ENCODE measurements around the gene KRT26.

The KRT26 gene

GRCh38 chr17:40812639-40813038 is 40.6 kb upstream of the KRT26 start:
- no peak for DNase-seq (ENCODE audit: extremely low spot score)
- ChIA-PET POLR2A (no interaction called here), CTCF (interaction anchor here (0.8 kb wide), 1 partner anchor 705 kb away, joined by 3 read pairs; no protein-coding TSS in a partner anchor)
- TF ChIP-seq ARNT (IDR thresholded peaks at IDR 0.05) = no peak
- no peak for TF ChIP-seq NFRKB (IDR thresholded peaks at IDR 0.05)
- TF ChIP-seq HDGF (IDR thresholded peaks at IDR 0.05; ENCODE audit: borderline replicate concordance) = no peak
- TF ChIP-seq BHLHE40 (IDR thresholded peaks at IDR 0.05; ENCODE audit: borderline replicate concordance) = no peak
- TF ChIP-seq CTBP1 (IDR thresholded peaks at IDR 0.05; ENCODE audit: borderline replicate concordance) = no peak
- no peak for TF ChIP-seq L3MBTL2 (conservative IDR thresholded peaks at IDR 0.05)

DNA sequence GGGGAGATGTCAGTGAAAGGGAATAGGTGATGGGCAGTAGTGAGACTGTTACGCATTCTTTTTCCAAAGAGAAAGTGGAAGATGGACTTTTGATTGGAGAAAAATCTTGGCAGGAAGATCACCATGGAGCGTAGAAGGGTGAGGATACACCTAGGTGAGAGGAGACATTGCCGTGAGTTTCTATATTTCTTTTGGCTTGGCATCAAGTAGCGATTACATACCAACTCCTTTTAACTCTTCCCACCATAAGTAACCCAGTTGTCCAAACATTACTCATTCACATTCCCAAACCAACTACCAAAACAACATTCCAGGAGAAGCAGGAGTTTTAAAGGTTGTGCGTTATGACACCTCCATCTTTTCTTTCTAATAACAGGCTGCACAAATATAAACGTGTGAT is 38.5 kb upstream of the KRT26 start:
- no peak for DNase-seq (ENCODE audit: extremely low spot score)
- POLR2A ChIA-PET = interaction anchor here (1.8 kb wide), 1 partner anchor 8 kb away, joined by 12 read pairs; no protein-coding TSS in a partner anchor
- no peak for TF ChIP-seq BHLHE40 (IDR thresholded peaks at IDR 0.05; ENCODE audit: borderline replicate concordance)
- CTCF ChIA-PET = no interaction called here

DNA sequence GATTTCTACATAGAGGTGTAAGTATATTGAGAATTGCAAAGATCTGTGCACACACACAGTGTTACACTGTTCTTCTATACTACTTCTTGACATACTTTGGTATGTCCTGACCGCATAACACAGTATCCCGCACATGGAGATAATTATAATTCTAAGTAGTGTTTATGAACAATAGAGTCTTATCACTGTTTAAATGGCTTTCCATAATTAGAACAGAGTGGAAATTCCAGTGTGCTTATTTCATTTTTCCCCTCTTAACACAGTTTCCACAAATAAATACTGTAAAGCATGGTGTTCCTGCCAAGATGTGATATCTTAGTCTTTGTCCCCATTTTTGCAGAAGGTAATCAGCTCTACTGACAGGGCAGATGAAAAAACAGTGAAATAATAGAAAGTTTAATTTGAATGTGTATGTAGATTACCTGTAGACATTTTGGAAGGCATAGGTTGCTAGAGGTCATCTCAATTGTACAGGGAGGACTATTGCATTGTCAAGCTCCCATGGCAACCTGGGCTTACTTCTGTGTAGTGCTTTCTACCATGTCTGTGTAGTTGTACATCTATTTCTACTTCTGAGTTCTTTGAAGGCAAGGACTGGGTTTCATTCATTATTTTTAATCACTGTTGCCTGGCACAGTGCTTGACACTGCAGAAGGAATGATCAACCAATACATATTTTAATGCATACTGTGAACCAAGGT is 37.9 kb upstream of the KRT26 start:
- ChIA-PET CTCF (no interaction called here), POLR2A (interaction anchor here (1.8 kb wide), 1 partner anchor 9 kb away, joined by 12 read pairs; no protein-coding TSS in a partner anchor)
- TF ChIP-seq TARDBP (IDR thresholded peaks at IDR 0.05) (no peak), PKNOX1 (IDR thresholded peaks at IDR 0.05) (no peak), CTBP1 (IDR thresholded peaks at IDR 0.05; ENCODE audit: borderline replicate concordance) (no peak), ZNF384 (IDR thresholded peaks at IDR 0.05) (no peak), LEF1 (IDR thresholded peaks at IDR 0.05; ENCODE audit: borderline replicate concordance) (no peak), ARNT (IDR thresholded peaks at IDR 0.05) (no peak), FOXK2 (IDR thresholded peaks at IDR 0.05) (no peak), ELF4 (IDR thresholded peaks at IDR 0.05) (no peak), FOXA1 (IDR thresholded peaks at IDR 0.05) (no peak), BHLHE40 (IDR thresholded peaks at IDR 0.05; ENCODE audit: borderline replicate concordance) (no peak), SUZ12 (IDR thresholded peaks at IDR 0.05) (no peak), HDGF (IDR thresholded peaks at IDR 0.05; ENCODE audit: borderline replicate concordance) (no peak)
- no peak for DNase-seq (ENCODE audit: extremely low spot score)

- DNase-seq (ENCODE audit: extremely low spot score) = no peak
- TF ChIP-seq BHLHE40 (IDR thresholded peaks at IDR 0.05; ENCODE audit: borderline replicate concordance) = no peak
- CTCF ChIA-PET = interaction anchor here (2.1 kb wide), 1 partner anchor 743 kb away, joined by 7 read pairs; no protein-coding TSS in a partner anchor
- POLR2A ChIA-PET = no interaction called here
Measured at GRCh38 chr17:40806131-40806530, 34.1 kb upstream of the KRT26 start.

GRCh38 chr17:40803617-40804082 is 31.6 kb upstream of the KRT26 start:
- DNase-seq (ENCODE audit: extremely low spot score) = peak; percentile 66
- ChIA-PET CTCF (interaction anchor here (1.3 kb wide), 1 partner anchor 859 kb away, joined by 3 read pairs; no protein-coding TSS in a partner anchor), POLR2A (no interaction called here)
- TF ChIP-seq SUZ12 (IDR thresholded peaks at IDR 0.05) = no peak
- TF ChIP-seq CTBP1 (IDR thresholded peaks at IDR 0.05; ENCODE audit: borderline replicate concordance) = no peak
- TF ChIP-seq ZNF384 (IDR thresholded peaks at IDR 0.05) = no peak

GRCh38 chr17:40801157-40801556 is 29.2 kb upstream of the KRT26 start:
- CTCF ChIA-PET = no interaction called here
- POLR2A ChIA-PET = no interaction called here
- no peak for TF ChIP-seq L3MBTL2 (conservative IDR thresholded peaks at IDR 0.05)
- TF ChIP-seq BHLHE40 (IDR thresholded peaks at IDR 0.05; ENCODE audit: borderline replicate concordance) = no peak
- TF ChIP-seq FOXK2 (IDR thresholded peaks at IDR 0.05) = no peak
- TF ChIP-seq PKNOX1 (IDR thresholded peaks at IDR 0.05) = no peak
- TF ChIP-seq FOXM1 (IDR thresholded peaks at IDR 0.05; ENCODE audit: borderline replicate concordance) = no peak
- TF ChIP-seq ARNT (IDR thresholded peaks at IDR 0.05) = no peak
- TF ChIP-seq LEF1 (IDR thresholded peaks at IDR 0.05; ENCODE audit: borderline replicate concordance) = no peak
- TF ChIP-seq SP1 (IDR thresholded peaks at IDR 0.05) = no peak
- no peak for TF ChIP-seq ELF4 (IDR thresholded peaks at IDR 0.05)
- no peak for TF ChIP-seq TARDBP (IDR thresholded peaks at IDR 0.05)
- no peak for TF ChIP-seq CTBP1 (IDR thresholded peaks at IDR 0.05; ENCODE audit: borderline replicate concordance)
- no peak for TF ChIP-seq NFRKB (IDR thresholded peaks at IDR 0.05)
- no peak for TF ChIP-seq ZNF384 (IDR thresholded peaks at IDR 0.05)
- no peak for TF ChIP-seq FOXA1 (IDR thresholded peaks at IDR 0.05)
- TF ChIP-seq SUZ12 (IDR thresholded peaks at IDR 0.05) = no peak
- TF ChIP-seq HDGF (IDR thresholded peaks at IDR 0.05; ENCODE audit: borderline replicate concordance) = no peak
- no peak for DNase-seq (ENCODE audit: extremely low spot score)

- no peak for DNase-seq (ENCODE audit: extremely low spot score)
- ChIA-PET POLR2A (interaction anchor here (0.9 kb wide), 1 partner anchor 18 kb away, joined by 3 read pairs; no protein-coding TSS in a partner anchor), CTCF (no interaction called here)
- TF ChIP-seq ARNT (IDR thresholded peaks at IDR 0.05) = no peak
- TF ChIP-seq TARDBP (IDR thresholded peaks at IDR 0.05) = no peak
- no peak for TF ChIP-seq L3MBTL2 (conservative IDR thresholded peaks at IDR 0.05)
- TF ChIP-seq ELF4 (IDR thresholded peaks at IDR 0.05) = no peak
Measured at GRCh38 chr17:40800381-40800780, 28.4 kb upstream of the KRT26 start.
